Right ventricle myocardium inferior (tissue), 1 donor: ENCODE data around the gene APOC4. TPM values are rescaled to one million over a fixed set of nuclear protein-coding genes. Genes with fewer than 3 reads are reported as not detected.
"Not testable (repeated sequence)": the region's sequence is repeated elsewhere in the genome, so short reads cannot be mapped to it uniquely, and the experiment has no call there.

Source experiments
- ATAC-seq: fragments of 200-7000 bp; cut with Tn5 transposase; one replicate; pipeline ENCODE4 v1.9.1; 2020; ENCODE audit warnings: mild to moderate bottlenecking, moderate library complexity
- DNase-seq: peaks from one replicate; pipeline ENCODE4 v3.0.0; 2021; ENCODE audit errors: missing footprints
- intact Hi-C: fragments of 100-400 bp; cut with DNase I; formaldehyde crosslinking; loops from one replicate; pipeline ENCODE4 v1.11.0; 2022
- long read RNA-seq: library from polyadenylated mRNA; unstranded; transcript quantifications from one replicate; pipeline ENCODE4 v2.0.0, GENCODE V29; 2021
- total RNA-seq: library from RNA; stranded (reverse); fragmentation: NEBNext Ultra II Directional; extraction: Animal tissue kit (Norgen Biotek cat#: 25700); gene quantifications from one replicate; pipeline ENCODE4 v1.2.1, GENCODE V29; 2021
- donor health status: DM: no; HTN: yes; CAD: no; lungs with severe emphysema.

Gene APOC4, protein sequence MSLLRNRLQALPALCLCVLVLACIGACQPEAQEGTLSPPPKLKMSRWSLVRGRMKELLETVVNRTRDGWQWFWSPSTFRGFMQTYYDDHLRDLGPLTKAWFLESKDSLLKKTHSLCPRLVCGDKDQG
- total RNA-seq = not detected
- long read RNA-seq = 0 reads

DNA sequence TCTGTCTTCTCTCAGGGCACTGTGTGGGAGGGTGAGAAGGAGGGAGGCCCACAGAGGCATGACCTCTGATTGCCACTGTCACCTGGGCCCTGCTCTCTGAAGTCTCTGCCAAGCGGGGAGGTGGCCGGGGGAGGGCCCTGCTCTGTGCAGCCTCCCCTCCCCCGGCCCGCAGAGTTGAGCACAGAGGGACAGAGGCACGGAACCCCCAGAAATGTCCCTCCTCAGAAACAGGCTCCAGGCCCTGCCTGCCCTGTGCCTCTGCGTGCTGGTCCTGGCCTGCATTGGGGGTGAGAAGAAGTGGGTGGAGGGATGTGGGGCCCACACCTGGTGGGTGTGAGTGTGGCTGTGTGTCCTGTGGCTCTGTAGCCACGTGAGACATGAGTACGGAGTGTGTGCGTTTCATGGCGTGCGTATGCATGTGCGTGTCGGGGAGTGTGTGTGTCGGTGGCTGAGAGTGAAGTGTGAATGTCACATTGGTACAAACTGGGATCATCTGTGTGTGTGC lies at the start of gene APOC4:
Gene APOC4, plus strand, starts transcription at position 171 of the 505 bp plus-strand sequence. Its CDS starts 41 bp downstream, at position 212.
- DNase-seq (no peak), ATAC-seq (no peak)
- intact Hi-C loops = no loop called here

DNA sequence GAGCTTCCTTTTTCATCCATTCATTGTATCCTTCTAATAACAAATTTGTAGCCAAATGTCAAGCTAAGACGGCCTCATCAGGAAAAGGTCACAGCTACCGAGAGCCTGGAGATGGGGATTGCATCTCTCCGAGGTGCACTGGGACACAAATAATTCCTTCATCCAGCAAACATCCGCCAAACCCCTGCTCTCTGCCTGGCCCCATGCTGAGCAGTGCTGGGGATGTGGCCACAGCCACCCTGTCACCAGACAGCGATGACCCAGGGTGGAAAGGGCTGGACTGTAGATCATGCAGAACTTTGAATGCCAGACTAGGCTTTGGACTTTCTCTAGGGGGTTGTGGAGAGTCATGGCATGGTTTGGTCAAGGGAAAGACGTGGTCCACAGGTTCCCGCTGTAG lies 49.1 kb upstream of the APOC4 start:
- intact Hi-C loops = no loop called here
- peak; percentile 9 for DNase-seq

DNA sequence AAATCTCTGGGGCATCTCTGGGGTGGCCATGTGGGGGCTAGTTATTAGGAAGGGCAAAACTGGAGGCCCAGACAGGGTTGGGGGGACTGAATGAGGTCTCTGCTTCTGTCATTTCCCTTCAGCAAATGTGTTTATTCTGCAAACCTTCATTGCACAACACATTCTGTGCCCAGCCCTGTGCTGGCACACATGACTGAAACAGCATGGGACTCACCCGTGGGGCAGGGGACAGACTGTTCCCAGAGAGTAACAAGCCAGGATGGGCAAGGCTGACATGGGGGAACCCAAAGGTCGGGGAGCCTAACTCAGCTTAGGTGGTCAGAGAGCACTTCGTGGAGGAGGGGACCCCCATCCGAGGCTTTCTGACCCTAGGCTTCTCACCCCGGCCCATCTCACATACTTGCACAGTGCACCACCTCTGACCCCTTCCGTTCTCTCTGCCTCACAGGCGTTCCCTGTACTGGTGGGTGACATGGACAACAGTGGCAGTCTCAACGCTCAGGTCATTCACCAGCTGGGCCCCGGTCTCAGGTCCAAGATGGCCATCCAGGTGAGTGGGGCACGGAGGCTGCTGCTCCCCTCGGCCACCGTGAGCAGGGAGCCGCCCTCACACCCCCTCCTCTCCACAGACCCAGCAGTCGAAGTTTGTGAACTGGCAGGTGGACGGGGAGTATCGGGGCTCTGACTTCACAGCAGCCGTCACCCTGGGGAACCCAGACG lies 48.5 kb upstream of the APOC4 start:
- intact Hi-C loops = no loop called here
- no peak for ATAC-seq
- DNase-seq = peak; percentile 46

More for the DNA sequence above, 49.1 kb upstream of the APOC4 start:
- ATAC-seq = no peak

DNA sequence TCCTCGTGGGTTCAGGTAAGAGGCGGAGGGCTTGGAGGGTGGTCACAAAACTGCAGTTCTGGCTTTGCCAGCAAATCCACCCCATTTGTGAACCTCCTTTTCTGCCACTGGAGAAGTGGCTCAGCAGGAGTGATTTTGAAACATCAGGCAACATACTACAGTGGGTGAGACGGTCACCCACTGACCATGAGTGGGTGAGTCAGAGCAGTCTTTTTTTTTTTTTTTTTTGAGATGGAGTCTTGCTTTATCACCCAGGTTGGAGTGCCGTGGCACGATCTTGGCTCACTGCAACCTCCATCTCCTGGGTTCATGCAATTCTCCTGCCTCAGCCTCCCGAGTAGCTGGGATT lies 48.0 kb upstream of the APOC4 start:
- intact Hi-C loops = no loop called here
- DNase-seq = peak; percentile 4
- ATAC-seq = no peak

DNA sequence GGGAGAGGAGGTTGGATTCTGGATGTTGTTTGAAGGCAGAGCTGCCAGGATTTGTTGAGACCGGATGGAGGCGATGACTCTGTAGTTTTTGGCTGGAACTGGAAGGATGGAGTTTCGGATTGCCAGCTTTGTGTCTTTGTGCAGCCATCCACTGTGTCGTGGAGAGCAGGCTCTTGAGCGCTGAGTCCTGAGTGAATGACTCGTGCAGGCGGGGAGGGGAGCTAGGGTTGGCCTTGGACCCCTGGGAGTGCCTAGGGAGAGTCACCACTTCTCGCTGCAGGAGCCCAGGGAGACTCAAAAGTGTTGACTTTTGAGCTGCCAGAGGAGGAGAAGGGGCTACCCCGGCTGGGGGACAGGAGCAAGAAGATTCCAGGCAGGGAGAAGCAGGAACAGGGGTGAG lies 47.1 kb upstream of the APOC4 start:
- ATAC-seq (no peak), DNase-seq (no peak)
- intact Hi-C loops = no loop called here

DNA sequence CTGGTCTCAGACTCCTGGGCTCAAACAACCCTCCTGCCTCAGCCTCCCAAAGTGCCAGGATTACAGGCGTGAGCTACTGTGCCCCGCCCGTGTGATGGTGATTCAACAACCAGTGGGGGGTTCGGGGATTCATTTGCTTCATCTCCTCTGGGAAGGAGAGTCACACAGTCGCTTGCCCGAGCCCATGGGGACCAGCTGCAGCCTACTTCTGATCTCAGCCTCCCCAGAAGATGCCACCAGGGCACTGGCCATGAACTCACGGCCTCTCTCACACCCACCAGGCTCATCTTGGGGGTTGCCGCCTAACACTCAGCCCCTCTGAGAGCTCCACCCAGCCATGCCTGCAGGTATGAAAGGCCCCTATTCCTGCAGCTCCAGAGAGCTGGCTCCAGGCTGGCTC lies 44.2 kb upstream of the APOC4 start:
- ATAC-seq (no peak), DNase-seq (peak; percentile 22)
- intact Hi-C loops = no loop called here

DNA sequence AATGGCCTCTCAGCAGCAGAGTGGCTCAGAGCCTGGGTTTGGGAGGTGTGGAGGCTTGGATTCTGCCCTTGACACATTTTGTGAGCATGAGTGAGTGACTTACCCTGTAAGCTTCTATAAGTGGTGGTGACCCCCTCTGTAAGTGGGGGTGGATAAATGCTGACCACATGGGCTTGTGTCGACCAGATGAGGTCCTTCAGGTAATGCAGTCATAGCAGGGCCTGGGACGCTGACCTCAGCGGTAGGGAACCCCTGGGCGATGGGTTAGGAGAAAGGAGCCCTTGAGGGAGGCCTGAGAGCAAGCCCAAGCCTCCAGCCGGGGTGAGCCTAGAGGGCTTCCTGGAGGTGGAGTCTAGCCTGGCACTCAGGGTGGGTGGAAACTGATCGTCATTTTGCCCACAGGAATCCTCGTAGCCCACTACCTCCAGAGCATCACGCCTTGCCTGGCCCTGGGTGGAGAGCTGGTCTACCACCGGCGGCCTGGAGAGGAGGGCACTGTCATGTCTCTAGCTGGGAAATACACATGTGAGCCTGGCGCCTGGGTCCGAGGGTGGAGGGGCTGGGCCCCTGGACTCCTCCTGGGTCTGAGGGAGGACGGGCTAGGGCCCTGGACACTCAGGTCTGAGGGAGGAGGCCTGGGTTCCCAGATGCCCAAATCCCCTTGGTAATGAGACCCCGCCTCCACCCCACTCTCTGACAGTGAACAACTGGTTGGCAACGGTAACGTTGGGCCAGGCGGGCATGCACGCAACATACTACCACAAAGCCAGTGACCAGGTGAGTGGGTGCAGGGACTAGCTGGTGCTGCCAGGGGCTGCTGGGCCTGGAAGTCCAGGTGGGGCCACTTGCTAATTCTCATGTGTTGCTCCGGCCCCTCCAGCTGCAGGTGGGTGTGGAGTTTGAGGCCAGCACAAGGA lies 41.5 kb upstream of the APOC4 start:
- intact Hi-C loops = loop anchor here (10.0 kb wide), 1 partner anchor 434 kb away; no protein-coding TSS in a partner anchor
- ATAC-seq = no peak
- DNase-seq = peak; percentile 60

DNA sequence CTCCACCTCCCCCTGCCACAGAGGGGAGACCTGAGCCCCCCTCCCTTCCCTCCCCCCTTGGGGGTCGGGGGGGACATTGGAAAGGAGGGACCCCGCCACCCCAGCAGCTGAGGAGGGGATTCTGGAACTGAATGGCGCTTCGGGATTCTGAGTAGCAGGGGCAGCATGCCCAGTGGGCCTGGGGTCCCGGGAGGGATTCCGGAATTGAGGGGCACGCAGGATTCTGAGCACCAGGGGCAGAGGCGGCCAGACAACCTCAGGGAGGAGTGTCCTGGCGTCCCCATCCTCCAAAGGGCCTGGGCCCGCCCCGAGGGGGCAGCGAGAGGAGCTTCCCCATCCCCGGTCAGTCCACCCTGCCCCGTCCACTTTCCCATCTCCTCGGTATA lies 38.8 kb upstream of the APOC4 start:
- ATAC-seq (no peak), DNase-seq (peak; percentile 35)
- intact Hi-C loops = loop anchor here (10.0 kb wide), 1 partner anchor 432 kb away; no protein-coding TSS in a partner anchor

DNA sequence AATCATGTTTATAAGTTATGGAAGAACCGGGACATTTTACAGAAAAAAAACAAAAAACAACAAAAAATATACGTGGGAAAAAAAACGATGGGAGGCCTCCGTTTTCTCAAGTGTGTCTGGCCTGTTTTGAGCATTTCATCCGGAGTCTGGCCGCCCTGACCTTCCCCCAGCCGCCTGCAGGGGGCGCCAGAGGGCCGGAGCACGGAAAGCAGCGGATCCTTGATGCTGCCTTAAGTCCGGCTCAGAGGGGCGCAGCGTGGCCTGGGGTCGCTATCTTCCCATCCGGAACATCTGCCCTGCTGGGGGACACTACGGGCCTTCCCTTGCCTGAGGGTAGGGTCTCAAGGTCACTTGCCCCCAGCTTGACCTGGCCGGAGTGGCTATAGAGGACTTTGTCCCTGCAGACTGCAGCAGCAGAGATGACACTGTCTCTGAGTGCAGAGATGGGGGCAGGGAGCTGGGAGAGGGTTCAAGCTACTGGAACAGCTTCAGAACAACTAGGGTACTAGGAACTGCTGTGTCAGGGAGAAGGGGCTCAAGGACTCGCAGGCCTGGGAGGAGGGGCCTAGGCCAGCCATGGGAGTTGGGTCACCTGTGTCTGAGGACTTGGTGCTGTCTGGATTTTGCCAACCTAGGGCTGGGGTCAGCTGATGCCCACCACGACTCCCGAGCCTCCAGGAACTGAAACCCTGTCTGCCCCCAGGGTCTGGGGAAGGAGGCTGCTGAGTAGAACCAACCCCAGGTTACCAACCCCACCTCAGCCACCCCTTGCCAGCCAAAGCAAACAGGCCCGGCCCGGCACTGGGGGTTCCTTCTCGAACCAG lies 38.2 kb upstream of the APOC4 start:
- intact Hi-C loops = loop anchor here (2.0 to 10.0 kb wide), 2 partner anchors 47 to 431 kb away; no protein-coding TSS in a partner anchor
- ATAC-seq (peak; percentile 69), DNase-seq (peak; percentile 89)

DNA sequence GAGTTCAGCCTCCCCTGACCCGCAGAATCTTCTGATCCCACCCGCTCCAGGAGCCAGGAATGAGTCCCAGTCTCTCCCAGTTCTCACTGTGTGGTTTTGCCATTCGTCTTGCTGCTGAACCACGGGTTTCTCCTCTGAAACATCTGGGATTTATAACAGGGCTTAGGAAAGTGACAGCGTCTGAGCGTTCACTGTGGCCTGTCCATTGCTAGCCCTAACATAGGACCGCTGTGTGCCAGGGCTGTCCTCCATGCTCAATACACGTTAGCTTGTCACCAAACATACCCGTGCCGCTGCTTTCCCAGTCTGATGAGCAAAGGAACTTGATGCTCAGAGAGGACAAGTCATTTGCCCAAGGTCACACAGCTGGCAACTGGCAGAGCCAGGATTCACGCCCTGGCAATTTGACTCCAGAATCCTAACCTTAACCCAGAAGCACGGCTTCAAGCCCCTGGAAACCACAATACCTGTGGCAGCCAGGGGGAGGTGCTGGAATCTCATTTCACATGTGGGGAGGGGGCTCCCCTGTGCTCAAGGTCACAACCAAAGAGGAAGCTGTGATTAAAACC lies 37.5 kb upstream of the APOC4 start:
- ATAC-seq (no peak), DNase-seq (peak; percentile 57)
- intact Hi-C loops = loop anchor here (2.0 to 10.0 kb wide), 2 partner anchors 46 to 430 kb away; no protein-coding TSS in a partner anchor

DNA sequence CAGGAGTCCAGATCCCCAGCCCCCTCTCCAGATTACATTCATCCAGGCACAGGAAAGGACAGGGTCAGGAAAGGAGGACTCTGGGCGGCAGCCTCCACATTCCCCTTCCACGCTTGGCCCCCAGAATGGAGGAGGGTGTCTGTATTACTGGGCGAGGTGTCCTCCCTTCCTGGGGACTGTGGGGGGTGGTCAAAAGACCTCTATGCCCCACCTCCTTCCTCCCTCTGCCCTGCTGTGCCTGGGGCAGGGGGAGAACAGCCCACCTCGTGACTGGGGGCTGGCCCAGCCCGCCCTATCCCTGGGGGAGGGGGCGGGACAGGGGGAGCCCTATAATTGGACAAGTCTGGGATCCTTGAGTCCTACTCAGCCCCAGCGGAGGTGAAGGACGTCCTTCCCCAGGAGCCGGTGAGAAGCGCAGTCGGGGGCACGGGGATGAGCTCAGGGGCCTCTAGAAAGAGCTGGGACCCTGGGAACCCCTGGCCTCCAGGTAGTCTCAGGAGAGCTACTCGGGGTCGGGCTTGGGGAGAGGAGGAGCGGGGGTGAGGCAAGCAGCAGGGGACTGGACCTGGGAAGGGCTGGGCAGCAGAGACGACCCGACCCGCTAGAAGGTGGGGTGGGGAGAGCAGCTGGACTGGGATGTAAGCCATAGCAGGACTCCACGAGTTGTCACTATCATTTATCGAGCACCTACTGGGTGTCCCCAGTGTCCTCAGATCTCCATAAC lies 36.4 kb upstream of the APOC4 start, which contains the start of gene APOE:
Gene APOE, plus strand, starts transcription at position 360 of the 724 bp plus-strand sequence. CDS start 829 bp downstream, outside the sequence.
- DNase-seq = peak; percentile 51
- ATAC-seq = peak; percentile 21
- intact Hi-C loops = loop anchor here (2.0 to 10.0 kb wide), 2 partner anchors 45 to 429 kb away; no protein-coding TSS in a partner anchor

DNA sequence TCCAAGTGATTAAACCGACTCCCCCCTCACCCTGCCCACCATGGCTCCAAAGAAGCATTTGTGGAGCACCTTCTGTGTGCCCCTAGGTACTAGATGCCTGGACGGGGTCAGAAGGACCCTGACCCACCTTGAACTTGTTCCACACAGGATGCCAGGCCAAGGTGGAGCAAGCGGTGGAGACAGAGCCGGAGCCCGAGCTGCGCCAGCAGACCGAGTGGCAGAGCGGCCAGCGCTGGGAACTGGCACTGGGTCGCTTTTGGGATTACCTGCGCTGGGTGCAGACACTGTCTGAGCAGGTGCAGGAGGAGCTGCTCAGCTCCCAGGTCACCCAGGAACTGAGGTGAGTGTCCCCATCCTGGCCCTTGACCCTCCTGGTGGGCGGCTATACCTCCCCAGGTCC lies 34.4 kb upstream of the APOC4 start:
- intact Hi-C loops = loop anchor here (10.0 kb wide), 1 partner anchor 427 kb away; no protein-coding TSS in a partner anchor

DNA sequence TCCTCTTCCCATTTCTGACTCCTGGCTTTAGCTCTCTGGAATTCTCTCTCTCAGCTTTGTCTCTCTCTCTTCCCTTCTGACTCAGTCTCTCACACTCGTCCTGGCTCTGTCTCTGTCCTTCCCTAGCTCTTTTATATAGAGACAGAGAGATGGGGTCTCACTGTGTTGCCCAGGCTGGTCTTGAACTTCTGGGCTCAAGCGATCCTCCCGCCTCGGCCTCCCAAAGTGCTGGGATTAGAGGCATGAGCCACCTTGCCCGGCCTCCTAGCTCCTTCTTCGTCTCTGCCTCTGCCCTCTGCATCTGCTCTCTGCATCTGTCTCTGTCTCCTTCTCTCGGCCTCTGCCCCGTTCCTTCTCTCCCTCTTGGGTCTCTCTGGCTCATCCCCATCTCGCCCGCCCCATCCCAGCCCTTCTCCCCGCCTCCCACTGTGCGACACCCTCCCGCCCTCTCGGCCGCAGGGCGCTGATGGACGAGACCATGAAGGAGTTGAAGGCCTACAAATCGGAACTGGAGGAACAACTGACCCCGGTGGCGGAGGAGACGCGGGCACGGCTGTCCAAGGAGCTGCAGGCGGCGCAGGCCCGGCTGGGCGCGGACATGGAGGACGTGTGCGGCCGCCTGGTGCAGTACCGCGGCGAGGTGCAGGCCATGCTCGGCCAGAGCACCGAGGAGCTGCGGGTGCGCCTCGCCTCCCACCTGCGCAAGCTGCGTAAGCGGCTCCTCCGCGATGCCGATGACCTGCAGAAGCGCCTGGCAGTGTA lies 33.8 kb upstream of the APOC4 start:
- intact Hi-C loops = loop anchor here (10.0 kb wide), 1 partner anchor 427 kb away; no protein-coding TSS in a partner anchor
- ATAC-seq (no peak), DNase-seq (peak; percentile 39)

More for the DNA sequence above, 34.4 kb upstream of the APOC4 start:
- ATAC-seq (no peak), DNase-seq (peak; percentile 34)

DNA sequence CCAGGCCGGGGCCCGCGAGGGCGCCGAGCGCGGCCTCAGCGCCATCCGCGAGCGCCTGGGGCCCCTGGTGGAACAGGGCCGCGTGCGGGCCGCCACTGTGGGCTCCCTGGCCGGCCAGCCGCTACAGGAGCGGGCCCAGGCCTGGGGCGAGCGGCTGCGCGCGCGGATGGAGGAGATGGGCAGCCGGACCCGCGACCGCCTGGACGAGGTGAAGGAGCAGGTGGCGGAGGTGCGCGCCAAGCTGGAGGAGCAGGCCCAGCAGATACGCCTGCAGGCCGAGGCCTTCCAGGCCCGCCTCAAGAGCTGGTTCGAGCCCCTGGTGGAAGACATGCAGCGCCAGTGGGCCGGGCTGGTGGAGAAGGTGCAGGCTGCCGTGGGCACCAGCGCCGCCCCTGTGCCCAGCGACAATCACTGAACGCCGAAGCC lies 33.2 kb upstream of the APOC4 start:
- intact Hi-C loops = loop anchor here (10.0 kb wide), 1 partner anchor 426 kb away; no protein-coding TSS in a partner anchor
- DNase-seq (peak; percentile 37), ATAC-seq (no peak)

DNA sequence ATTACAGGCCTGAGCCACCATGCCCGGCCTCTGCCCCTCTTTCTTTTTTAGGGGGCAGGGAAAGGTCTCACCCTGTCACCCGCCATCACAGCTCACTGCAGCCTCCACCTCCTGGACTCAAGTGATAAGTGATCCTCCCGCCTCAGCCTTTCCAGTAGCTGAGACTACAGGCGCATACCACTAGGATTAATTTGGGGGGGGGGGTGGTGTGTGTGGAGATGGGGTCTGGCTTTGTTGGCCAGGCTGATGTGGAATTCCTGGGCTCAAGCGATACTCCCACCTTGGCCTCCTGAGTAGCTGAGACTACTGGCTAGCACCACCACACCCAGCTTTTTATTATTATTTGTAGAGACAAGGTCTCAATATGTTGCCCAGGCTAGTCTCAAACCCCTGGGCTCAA lies 32.3 kb upstream of the APOC4 start:
- intact Hi-C loops = loop anchor here (10.0 kb wide), 1 partner anchor 425 kb away; no protein-coding TSS in a partner anchor
- DNase-seq (peak; percentile 27), ATAC-seq (no peak)

DNA sequence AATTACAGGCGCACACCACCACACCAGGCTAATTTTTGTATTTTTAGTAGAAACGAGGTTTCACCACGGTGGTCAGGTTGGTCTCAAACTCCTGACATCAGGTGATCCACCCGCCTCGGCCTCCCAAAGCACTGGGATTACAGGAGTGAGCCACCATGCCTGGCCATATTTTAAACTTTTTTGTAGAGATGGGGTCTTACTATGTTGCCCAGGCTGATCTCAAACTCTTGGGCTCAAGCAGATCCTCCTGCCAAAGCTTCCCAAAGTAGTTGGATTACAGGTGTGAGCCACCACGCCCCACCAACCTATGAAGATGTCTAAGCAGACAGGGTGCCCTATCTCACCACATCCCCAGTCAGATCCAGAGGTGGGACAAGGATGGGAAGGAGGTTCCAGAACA lies 30.1 kb upstream of the APOC4 start:
- DNase-seq = peak; percentile 25

More for the DNA sequence above, 30.1 kb upstream of the APOC4 start:
- ATAC-seq, intact Hi-C loops: not testable (repeated sequence)
